ENCODE results near the gene RANBP6.
"Not testable (repeated sequence)": the region's sequence is repeated elsewhere in the genome, so short reads cannot be mapped to it uniquely, and the experiment has no call there.

Gene RANBP6

GRCh38 chr9:6015278-6016157 lies at the start of gene RANBP6:
Gene RANBP6, minus strand, starts transcription at chr9:6015624. Its CDS starts 17 bp downstream, at chr9:6015607.
- peak; percentile 94 for DNase-seq

- not testable (repeated sequence) for DNase-seq
Measured at GRCh38 chr9:6063146-6063545, 47.7 kb upstream of the RANBP6 start.

- no peak for DNase-seq
Measured at GRCh38 chr9:6055666-6056065, 40.2 kb upstream of the RANBP6 start.

- DNase-seq = peak; percentile 76
Measured at GRCh38 chr9:6055216-6055615, 39.8 kb upstream of the RANBP6 start.

- peak; percentile 72 for DNase-seq
Measured at GRCh38 chr9:6054280-6055099, 39.1 kb upstream of the RANBP6 start.

GRCh38 chr9:6052293-6052919 lies 37.0 kb upstream of the RANBP6 start:
- no peak for DNase-seq

GRCh38 chr9:6051511-6051950 lies 36.1 kb upstream of the RANBP6 start:
- no peak for DNase-seq

GRCh38 chr9:6049798-6050197 lies 34.4 kb upstream of the RANBP6 start:
- peak; percentile 77 for DNase-seq

- no peak for DNase-seq
Measured at GRCh38 chr9:6048039-6048438, 32.6 kb upstream of the RANBP6 start.

GRCh38 chr9:6047020-6047419 lies 31.6 kb upstream of the RANBP6 start:
- DNase-seq = peak; percentile 14

- no peak for DNase-seq
Measured at GRCh38 chr9:6045364-6045763, 29.9 kb upstream of the RANBP6 start.

GRCh38 chr9:6040077-6040476 lies 24.7 kb upstream of the RANBP6 start:
- DNase-seq = no peak

- DNase-seq = no peak
Measured at GRCh38 chr9:6036391-6036790, 21.0 kb upstream of the RANBP6 start.

- DNase-seq = peak; percentile 32
Measured at GRCh38 chr9:6034954-6035353, 19.5 kb upstream of the RANBP6 start.

GRCh38 chr9:6029604-6030274 lies 14.3 kb upstream of the RANBP6 start:
- no peak for DNase-seq

GRCh38 chr9:6024035-6024554 lies 8.7 kb upstream of the RANBP6 start:
- DNase-seq = peak; percentile 43

- not testable (repeated sequence) for DNase-seq
Measured at GRCh38 chr9:6016975-6017374, 1.6 kb upstream of the RANBP6 start.

GRCh38 chr9:6014670-6015270 lies 654 bp downstream of the RANBP6 start:
- peak; percentile 84 for DNase-seq

- peak; percentile 97 for DNase-seq
Measured at GRCh38 chr9:6008169-6008979, 7.0 kb downstream of the RANBP6 start.

- DNase-seq = peak; percentile 74
Measured at GRCh38 chr9:6007770-6008168, 7.7 kb downstream of the RANBP6 start.

Data from activated CD4-positive, alpha-beta T cell treated with anti-CD3 and anti-CD28 coated beads, Interleukin-10, Interleukin-2, amounts not matched to agents 100 ng/mL and 50 ng/mL, durations not matched to agents 16 hours and 8 hours (primary cell).